Neural progenitor cell (in vitro differentiated cells): Measurements from ENCODE around the gene BTBD9.

Experiments used
- CTCF ChIP-seq: fragments of 200-600 bp; sonication (generic); IDR thresholded peaks from 2 replicates; pipeline ENCODE4 v1.5.1; 2017; ENCODE audit warnings: antibody characterized with exemption, mild to moderate bottlenecking
- EZH2 ChIP-seq: fragments of 200-600 bp; sonication (generic); IDR thresholded peaks from 2 replicates; pipeline ENCODE4 v1.6.1; 2017; ENCODE audit warnings: antibody characterized with exemption, mild to moderate bottlenecking, moderate library complexity

- TF ChIP-seq CTCF (no peak), EZH2 (no peak)
Measured at GRCh38 chr6:38443352-38444144, 196.2 kb downstream of the BTBD9 start.
